Keratinocyte (primary cell): ENCODE measurements around the gene DUSP22. TPM values are rescaled to one million over a fixed set of nuclear protein-coding genes. Genes with fewer than 3 reads are reported as not detected.

ENCODE experiments used
- DNase-seq: peaks from one replicate; pipeline ENCODE4 v3.0.0-alpha.2; 2011; ENCODE audit warnings: low read depth, missing footprints, low spot score
- FAIRE-seq: peaks from 2 replicates; lab custom pipeline; 2011; peaks lifted over from hg19 to GRCh38; lab: Jason Lieb, UNC
- H2AFZ ChIP-seq: 2 replicates; pipeline ENCODE4 v1.6.0; 2012; ENCODE audit warnings: low read length, control low read depth, inconsistent platforms; ENCODE audit not compliant: control insufficient read depth
- H3K27ac ChIP-seq: 2 replicates; pipeline ENCODE4 v1.5.1; 2011; ENCODE audit warnings: low read length; ENCODE audit not compliant: control insufficient read depth, insufficient read depth
- H3K27me3 ChIP-seq: 3 replicates; pipeline ENCODE4 v1.6.0; 2011; ENCODE audit warnings: low read length; ENCODE audit not compliant: control insufficient read depth, insufficient read depth; ENCODE audit errors: extremely low read depth
- H3K36me3 ChIP-seq, 2 experiments: 2 replicates in 1 of 2; 3 replicates in 1 of 2; pipeline ENCODE4 v1.5.1; 2011; ENCODE audit warnings: low read length in 2 of 2, mild to moderate bottlenecking in 1 of 2; ENCODE audit not compliant: control insufficient read depth in 2 of 2, insufficient read depth in 2 of 2; ENCODE audit errors: extremely low read depth in 1 of 2
- H3K4me1 ChIP-seq: 3 replicates; pipeline ENCODE4 v1.5.1; 2011; ENCODE audit warnings: low read length; ENCODE audit not compliant: control insufficient read depth, insufficient read depth; ENCODE audit errors: extremely low read depth
- H3K4me2 ChIP-seq: 3 replicates; pipeline ENCODE4 v1.6.0; 2011; ENCODE audit warnings: low read depth, low read length; ENCODE audit not compliant: control insufficient read depth, insufficient read depth; ENCODE audit errors: extremely low read depth
- H3K4me3 ChIP-seq, 3 experiments: fragments of 200-600 bp in 1 of 3; sonication (generic) in 1 of 3; 2 replicates in 2 of 3; 3 replicates in 1 of 3; pipeline ENCODE4 v1.5.1; 2011 to 2016; ENCODE audit warnings: low read length in 3 of 3, mild to moderate bottlenecking in 3 of 3, control low read depth in 2 of 3, inconsistent platforms in 1 of 3, low read depth in 1 of 3, mixed read lengths in 1 of 3, mixed run types in 1 of 3, moderate library complexity in 1 of 3; ENCODE audit not compliant: control insufficient read depth in 2 of 3, insufficient read depth in 2 of 3; ENCODE audit errors: extremely low read depth in 1 of 3
- H3K79me2 ChIP-seq: 2 replicates; pipeline ENCODE4 v1.6.0; 2012; ENCODE audit warnings: low read length; ENCODE audit not compliant: control insufficient read depth, insufficient read depth
- H3K9ac ChIP-seq: 3 replicates; pipeline ENCODE4 v1.6.0; 2011; ENCODE audit warnings: low read length; ENCODE audit not compliant: control insufficient read depth, insufficient read depth; ENCODE audit errors: extremely low read depth
- H3K9me1 ChIP-seq: 3 replicates; pipeline ENCODE4 v1.6.0; 2011; ENCODE audit warnings: low read length; ENCODE audit not compliant: control insufficient read depth, insufficient read depth; ENCODE audit errors: extremely low read depth
- H3K9me3 ChIP-seq: 2 replicates; pipeline ENCODE4 v1.5.1; 2012; ENCODE audit warnings: low read depth, low read length; ENCODE audit not compliant: control insufficient read depth
- H4K20me1 ChIP-seq: 3 replicates; pipeline ENCODE4 v1.6.0; 2011; ENCODE audit warnings: low read length; ENCODE audit not compliant: control insufficient read depth, insufficient read depth; ENCODE audit errors: extremely low read depth
- CTCF ChIP-seq, 3 experiments: IDR thresholded peaks in 1 of 3; conservative IDR thresholded peaks in 1 of 3; optimal IDR thresholded peaks in 1 of 3; 2 replicates in 2 of 3; 3 replicates in 1 of 3; pipeline versions ENCODE3 to v1.5.1; 2011; ENCODE audit warnings: low read length in 3 of 3, mild to moderate bottlenecking in 3 of 3, moderate library complexity in 2 of 3, control low read depth in 1 of 3, inconsistent platforms in 1 of 3; ENCODE audit not compliant: insufficient read depth in 2 of 3; ENCODE audit errors: extremely low read depth in 1 of 3
- EZH2 ChIP-seq: IDR thresholded peaks from one replicate; pipeline ENCODE4 v1.6.1; 2012; ENCODE audit warnings: inconsistent platforms, mild to moderate bottlenecking, low read length, moderate library complexity
- dilution Hi-C: fragments of 300-500 bp; cut with MboI; formaldehyde crosslinking; loops from one replicate; pipeline ENCODE4 v1.7.0; 2020; ENCODE audit warnings: low sequenced_read_pairs; ENCODE audit not compliant: extremely low pct_ligation_motif_present
- polyA plus RNA-seq, 5 experiments: library from polyadenylated mRNA; depleted of rRNA in 3 of 5; stranded (reverse) in 3 of 5; stranded (forward) in 1 of 5; unstranded in 1 of 5; fragments of >200 nt; gene quantifications; 1 replicate in 1 of 5; 2 replicates in 3 of 5; 3 replicates in 1 of 5; pipeline versions ENCODE4 v1.2.1 to v1.2.3, GENCODE V29; 2011 to 2012; ENCODE audit warnings: missing spikeins in 2 of 5, low read depth in 1 of 5, low replicate concordance in 1 of 5

Gene DUSP22
- polyA plus RNA-seq, 1 donor (not counting 4 experiments of a cell fraction or from before 2014, with no cell fraction given) = 17.3 TPM

GRCh38 chr6:330948-331347 lies 38.7 kb downstream of the DUSP22 start:
- no peaks in the 10 kb centered on the region for H4K20me1 ChIP-seq
- no peak overlapping the region for H3K4me3 ChIP-seq
- no peaks in the 10 kb centered on the region for H3K27me3 ChIP-seq
- H3K9me1 ChIP-seq = no peaks in the 10 kb centered on the region
- peaks cover 2% of the 10 kb centered on the region for H3K9me3 ChIP-seq
- H3K9ac ChIP-seq = no peak overlapping the region
- no peak for DNase-seq
- TF ChIP-seq EZH2 = no peak
- TF ChIP-seq CTCF (optimal IDR thresholded peaks at IDR 0.05 in 1 of 3, IDR thresholded peaks at IDR 0.05 in 1 of 3, conservative IDR thresholded peaks at IDR 0.05 in 1 of 3; ENCODE audit: extremely low read depth in 1 of 3, insufficient read depth in 2 of 3, low read length in 3 of 3) = no peak
- dilution Hi-C loops = no loop called here
- no peak overlapping the region for H2AFZ ChIP-seq
- peaks cover 0 to 6% of the 10 kb centered on the region in 2 experiments for H3K36me3 ChIP-seq
- no peak overlapping the region for H3K27ac ChIP-seq
- FAIRE-seq = no peak
- H3K4me2 ChIP-seq = no peak overlapping the region
- no peaks in the 10 kb centered on the region for H3K4me1 ChIP-seq
- no peaks in the 10 kb centered on the region for H3K79me2 ChIP-seq

- H3K27me3 ChIP-seq = no peaks in the 10 kb centered on the region
- H3K9ac ChIP-seq = no peak overlapping the region
- no peaks in the 10 kb centered on the region for H3K9me3 ChIP-seq
- no peak overlapping the region for H2AFZ ChIP-seq
- DNase-seq (no peak), FAIRE-seq (no peak)
- H3K9me1 ChIP-seq = no peaks in the 10 kb centered on the region
- TF ChIP-seq EZH2 (no peak), CTCF (optimal IDR thresholded peaks at IDR 0.05 in 1 of 3, IDR thresholded peaks at IDR 0.05 in 1 of 3, conservative IDR thresholded peaks at IDR 0.05 in 1 of 3; ENCODE audit: extremely low read depth in 1 of 3, insufficient read depth in 2 of 3, low read length in 3 of 3) (no peak)
- no peaks in the 10 kb centered on the region for H3K79me2 ChIP-seq
- H3K4me3 ChIP-seq = no peak overlapping the region
- no peaks in the 10 kb centered on the region for H3K4me1 ChIP-seq
- H3K36me3 ChIP-seq = peaks cover 0 to 5% of the 10 kb centered on the region in 2 experiments
- dilution Hi-C loops = no loop called here
- no peaks in the 10 kb centered on the region for H4K20me1 ChIP-seq
- H3K27ac ChIP-seq = no peak overlapping the region
- no peak overlapping the region for H3K4me2 ChIP-seq
These were observed 39.6 kb downstream of the DUSP22 start for GRCh38 chr6:331622-332521.
